A673 (cell line): ENCODE data around the gene TF. TPM values are rescaled to one million over a fixed set of nuclear protein-coding genes. Genes with fewer than 3 reads are reported as not detected.

Experiments used
- BruUV-seq: library from RNA; stranded (reverse); fragments of 400-500 nt; replicated peaks from 2 replicates; lab custom pipeline; 2021; lab: Mats Ljungman, UMichigan
- CTCF ChIA-PET: fragments of 300-600 bp; sonication (Branson Sonifier 250); formaldehyde crosslinking; loops from one replicate; lab custom pipeline; 2022; ENCODE audit warnings: antibody characterized with exemption; lab: Charles Lee
- POLR2A ChIA-PET: fragments of 300-600 bp; sonication (Branson Sonifier 250); formaldehyde crosslinking; loops from one replicate; lab custom pipeline; 2022; ENCODE audit warnings: antibody characterized with exemption; ENCODE audit not compliant: low non-redundant PET; lab: Charles Lee
- DNase-seq: peaks from one replicate; pipeline ENCODE4 v3.0.0-alpha.2; 2015; ENCODE audit warnings: low spot score
- H3K27ac ChIP-seq: fragments of 200-600 bp; sonication (generic); 2 replicates; pipeline ENCODE4 v1.5.1; 2016; ENCODE audit warnings: mixed run types, low read depth, mild to moderate bottlenecking, mixed read lengths, antibody characterized with exemption, low read length; ENCODE audit not compliant: poor library complexity, severe bottlenecking
- H3K27me3 ChIP-seq: fragments of 200-600 bp; sonication (generic); replicated peaks from 2 replicates; pipeline ENCODE4 v1.6.1; 2017; ENCODE audit warnings: mixed run types, low read depth, mild to moderate bottlenecking, mixed read lengths, antibody characterized with exemption, low read length; ENCODE audit not compliant: insufficient read depth, poor library complexity
- H3K36me3 ChIP-seq: fragments of 200-600 bp; sonication (generic); 2 replicates; pipeline ENCODE4 v1.6.1; 2016; ENCODE audit warnings: mixed run types, mild to moderate bottlenecking, mixed read lengths, antibody characterized with exemption, low read length; ENCODE audit not compliant: insufficient read depth, poor library complexity, severe bottlenecking
- H3K4me1 ChIP-seq: fragments of 200-600 bp; sonication (generic); 2 replicates; pipeline ENCODE4 v1.6.1; 2017; ENCODE audit warnings: mixed run types, mild to moderate bottlenecking, mixed read lengths, antibody characterized with exemption, low read length; ENCODE audit not compliant: insufficient read depth, poor library complexity, severe bottlenecking
- H3K4me3 ChIP-seq: fragments of 200-600 bp; sonication (generic); 2 replicates; pipeline ENCODE4 v1.5.1; 2016; ENCODE audit warnings: low read depth, mixed run types, mild to moderate bottlenecking, mixed read lengths, low read length; ENCODE audit not compliant: poor library complexity, severe bottlenecking
- H3K9me3 ChIP-seq: fragments of 200-600 bp; sonication (generic); 2 replicates; pipeline ENCODE4 v1.6.1; 2016; ENCODE audit warnings: mixed run types, low read depth, mild to moderate bottlenecking, mixed read lengths, antibody characterized with exemption, low read length; ENCODE audit not compliant: poor library complexity, severe bottlenecking
- EZH2 ChIP-seq: fragments of 200-600 bp; sonication (generic); IDR thresholded peaks from 2 replicates; pipeline ENCODE4 v1.6.1; 2017; ENCODE audit warnings: borderline replicate concordance, low read depth, mild to moderate bottlenecking, mixed read lengths, antibody characterized with exemption, low read length; ENCODE audit not compliant: poor library complexity, severe bottlenecking
- intact Hi-C: fragments of 100-400 bp; cut with micrococcal nuclease; formaldehyde crosslinking; loops from one replicate; pipeline ENCODE4 v1.10.0; 2022; ENCODE audit not compliant: unreplicated experiment
- total RNA-seq: library from RNA; stranded (reverse); gene quantifications from 2 replicates; pipeline ENCODE4 v1.2.3, GENCODE V29; 2021
- TF ChIP-seq, protein P1 (sequence below): fragments of 300-800, 200-600 bp; sonication (generic); conservative IDR thresholded peaks from 2 replicates; pipeline ENCODE4 v1.5.1; 2017; ENCODE audit warnings: low read depth, mild to moderate bottlenecking, antibody characterized with exemption, low read length, moderate library complexity, mixed read lengths

TF gene
- total RNA-seq, 1 experiment from 2014 or later: 0.11 TPM

DNA sequence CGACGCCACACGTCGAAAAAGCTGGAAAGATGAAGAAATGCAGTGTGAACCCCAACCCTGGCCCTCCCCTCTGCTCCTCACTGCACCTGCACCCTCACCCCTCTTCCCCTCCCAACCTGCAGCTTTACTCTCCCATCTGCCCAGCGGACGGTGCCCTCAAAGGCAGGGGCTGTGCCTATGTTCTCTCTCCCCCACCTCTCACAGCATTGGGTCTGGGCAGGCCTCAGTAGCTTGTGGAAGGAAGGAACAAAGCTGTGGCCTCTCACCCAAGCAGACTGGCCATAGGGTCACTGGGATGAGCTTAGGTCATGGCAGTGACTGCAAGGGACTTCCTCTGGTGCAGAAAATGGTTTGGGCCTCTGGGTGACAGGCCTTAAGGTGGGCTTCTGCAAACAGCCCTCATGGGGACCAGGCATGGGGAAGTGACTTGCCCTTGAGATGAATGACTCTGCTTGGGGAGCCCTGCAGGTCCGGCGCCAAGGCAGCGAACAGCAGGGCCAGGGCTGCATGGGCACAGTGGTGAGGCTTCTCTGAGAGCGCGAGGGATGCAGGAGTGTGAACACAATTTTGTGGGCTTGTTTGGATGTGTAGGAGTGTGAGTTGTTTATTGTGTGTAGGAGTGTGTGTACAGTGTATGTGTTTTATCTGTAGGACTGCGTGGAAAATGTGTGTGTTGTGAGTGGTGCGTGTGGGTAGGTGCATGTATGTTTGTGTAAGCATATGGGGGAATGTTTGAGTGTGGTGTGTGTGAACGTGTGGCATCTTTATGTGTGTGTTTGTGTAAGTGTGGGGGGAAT, 88.6 kb downstream of the TF start:
- Histone ChIP-seq H3K4me1 (no peaks in the 10 kb centered on the region), H3K36me3 (no peaks in the 10 kb centered on the region), H3K9me3 (no peaks in the 10 kb centered on the region), H3K4me3 (no peak overlapping the region), H3K27me3 (no peaks in the 10 kb centered on the region), H3K27ac (no peak overlapping the region)
- no peak for DNase-seq
- no TSS peak for BruUV-seq
- intact Hi-C loops: no loop called here
- TF ChIP-seq EZH2: no peak
- TF ChIP-seq, protein P1, sequence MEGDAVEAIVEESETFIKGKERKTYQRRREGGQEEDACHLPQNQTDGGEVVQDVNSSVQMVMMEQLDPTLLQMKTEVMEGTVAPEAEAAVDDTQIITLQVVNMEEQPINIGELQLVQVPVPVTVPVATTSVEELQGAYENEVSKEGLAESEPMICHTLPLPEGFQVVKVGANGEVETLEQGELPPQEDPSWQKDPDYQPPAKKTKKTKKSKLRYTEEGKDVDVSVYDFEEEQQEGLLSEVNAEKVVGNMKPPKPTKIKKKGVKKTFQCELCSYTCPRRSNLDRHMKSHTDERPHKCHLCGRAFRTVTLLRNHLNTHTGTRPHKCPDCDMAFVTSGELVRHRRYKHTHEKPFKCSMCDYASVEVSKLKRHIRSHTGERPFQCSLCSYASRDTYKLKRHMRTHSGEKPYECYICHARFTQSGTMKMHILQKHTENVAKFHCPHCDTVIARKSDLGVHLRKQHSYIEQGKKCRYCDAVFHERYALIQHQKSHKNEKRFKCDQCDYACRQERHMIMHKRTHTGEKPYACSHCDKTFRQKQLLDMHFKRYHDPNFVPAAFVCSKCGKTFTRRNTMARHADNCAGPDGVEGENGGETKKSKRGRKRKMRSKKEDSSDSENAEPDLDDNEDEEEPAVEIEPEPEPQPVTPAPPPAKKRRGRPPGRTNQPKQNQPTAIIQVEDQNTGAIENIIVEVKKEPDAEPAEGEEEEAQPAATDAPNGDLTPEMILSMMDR: no peak
- POLR2A ChIA-PET: no interaction called here
- CTCF ChIA-PET: no interaction called here

DNA sequence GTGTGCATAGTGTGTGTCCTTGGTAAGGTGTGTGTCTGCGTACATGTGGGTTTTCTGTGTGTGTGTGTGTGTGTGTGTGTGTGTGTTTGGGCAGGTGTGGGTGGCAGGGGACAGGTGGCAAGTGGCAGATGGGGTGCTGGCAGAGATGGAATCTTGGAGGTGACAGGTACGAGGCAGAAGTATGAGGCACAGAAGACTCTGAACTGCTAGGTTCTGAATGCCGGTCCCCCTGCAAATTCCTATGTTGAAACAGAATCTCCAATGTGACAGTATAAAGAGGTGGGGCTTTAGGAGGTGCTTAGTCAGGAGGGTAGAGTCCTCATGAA, 89.2 kb downstream of the TF start:
- ChIA-PET POLR2A (no interaction called here), CTCF (no interaction called here)

DNA sequence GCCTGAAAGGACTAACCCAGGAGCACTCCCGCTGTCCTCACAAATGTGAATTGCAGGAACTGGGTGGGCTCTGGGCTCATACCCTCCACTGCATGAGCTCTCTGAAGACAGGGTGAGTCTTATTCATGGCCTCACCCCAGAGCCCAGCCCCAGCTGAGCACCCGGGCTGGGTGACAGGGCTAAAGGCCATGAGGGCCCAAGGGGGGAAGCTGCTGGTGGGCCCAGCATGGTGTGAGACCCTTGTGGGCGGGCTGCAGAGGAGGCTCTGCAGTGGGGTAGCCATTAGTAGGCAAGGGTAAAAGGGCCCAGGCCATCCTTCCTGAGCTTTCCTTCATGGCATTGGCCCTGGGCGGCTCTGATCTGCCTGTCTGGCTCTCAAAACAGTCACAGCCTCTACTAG, 89.8 kb downstream of the TF start:
- H3K4me1 ChIP-seq: no peaks in the 10 kb centered on the region
- no peaks in the 10 kb centered on the region for H3K36me3 ChIP-seq
- no peak for DNase-seq
- no peaks in the 10 kb centered on the region for H3K27me3 ChIP-seq
- intact Hi-C loops: no loop called here
- no peaks in the 10 kb centered on the region for H3K9me3 ChIP-seq
- H3K27ac ChIP-seq: no peak overlapping the region
- no TSS peak for BruUV-seq
- ChIA-PET POLR2A (no interaction called here), CTCF (no interaction called here)
- H3K4me3 ChIP-seq: no peak overlapping the region
- TF ChIP-seq, protein P1: no peak
- no peak for TF ChIP-seq EZH2

More for the DNA sequence above, 89.2 kb downstream of the TF start:
- no peaks in the 10 kb centered on the region for H3K9me3 ChIP-seq
- DNase-seq: no peak
- no peaks in the 10 kb centered on the region for H3K36me3 ChIP-seq
- intact Hi-C loops: no loop called here
- no peaks in the 10 kb centered on the region for H3K4me1 ChIP-seq
- no TSS peak for BruUV-seq
- no peaks in the 10 kb centered on the region for H3K27me3 ChIP-seq
- TF ChIP-seq, protein P1: no peak
- no peak for TF ChIP-seq EZH2
- no peak overlapping the region for H3K27ac ChIP-seq
- no peak overlapping the region for H3K4me3 ChIP-seq
